HCT116 (cell line): ENCODE data around the gene C1QTNF4. TPM values are rescaled to one million over a fixed set of nuclear protein-coding genes. Genes with fewer than 3 reads are reported as not detected.
"Not testable (repeated sequence)": the region's sequence is repeated elsewhere in the genome, so short reads cannot be mapped to it uniquely, and the experiment has no call there.

ENCODE experiments used
- ATAC-seq: fragments of 200-7000 bp; cut with Tn5 transposase; 2 replicates; pipeline ENCODE4 v1.9.1; 2020; ENCODE audit warnings: mild to moderate bottlenecking, moderate library complexity
- BruUV-seq: library from RNA; stranded (reverse); fragments of 400-500 nt; replicated peaks from 2 replicates; lab custom pipeline; 2021; lab: Mats Ljungman, UMichigan
- CTCF ChIA-PET: fragments of 300-600 bp; sonication (Branson Sonifier 250); formaldehyde crosslinking; loops from one replicate; lab custom pipeline; 2021; ENCODE audit warnings: antibody characterized with exemption; lab: Charles Lee
- POLR2A ChIA-PET: fragments of 300-600, 350-600 bp; sonication (Branson Sonifier 250); formaldehyde crosslinking; loops from one replicate; lab custom pipeline; 2021; ENCODE audit warnings: antibody characterized with exemption; lab: Charles Lee
- RAD21 ChIA-PET, 2 experiments: fragments of 300-600 bp; sonication (Branson Sonifier 250); formaldehyde crosslinking; loops; one replicate each; lab custom pipeline; 2023; ENCODE audit warnings: low total read pairs in 2 of 2; ENCODE audit not compliant: uncharacterized antibody in 2 of 2, unreplicated experiment in 2 of 2, low non-redundant PET in 1 of 2; lab: Charles Lee
- DNase-seq: peaks from one replicate; pipeline ENCODE4 v3.0.0-alpha.2; 2010; ENCODE audit warnings: low read depth, low spot score
- H2AFZ ChIP-seq: fragments of 200-600 bp; shearing (Covaris generic), sonication (generic); 2 replicates; pipeline ENCODE4 v1.6.1; 2017; ENCODE audit warnings: low read depth, mixed run types, mixed read lengths, antibody characterized with exemption, low read length; ENCODE audit not compliant: poor library complexity, severe bottlenecking
- H3K27ac ChIP-seq: 2 replicates; pipeline ENCODE4 v1.5.1; 2012; ENCODE audit warnings: low read depth, low read length
- H3K27me3 ChIP-seq: fragments of 200-600 bp; sonication (generic); 2 replicates; pipeline ENCODE4 v1.6.1; 2016; ENCODE audit warnings: mixed run types, low read length, mixed read lengths; ENCODE audit not compliant: insufficient read depth
- H3K36me3 ChIP-seq, 2 experiments: fragments of 200-500 bp in 1 of 2; fragments of 200-600 bp in 1 of 2; sonication (Bioruptor generic) in 1 of 2; sonication (generic) in 1 of 2; 2 replicates each; pipeline versions ENCODE4 v1.5.1 to v1.6.1; 2014 to 2016; ENCODE audit warnings: low read length in 2 of 2, inconsistent platforms in 1 of 2, mixed read lengths in 1 of 2, mixed run types in 1 of 2; ENCODE audit not compliant: insufficient read depth in 2 of 2, control insufficient read depth in 1 of 2
- H3K4me1 ChIP-seq, 2 experiments: fragments of 200-600 bp in 1 of 2; sonication (generic) in 1 of 2; 2 replicates each; pipeline versions ENCODE4 v1.5.1 to v1.6.1; 2012 to 2017; ENCODE audit warnings: low read length in 2 of 2, inconsistent platforms in 1 of 2, mild to moderate bottlenecking in 1 of 2, mixed read lengths in 1 of 2, mixed run types in 1 of 2, moderate library complexity in 1 of 2; ENCODE audit not compliant: insufficient read depth in 2 of 2, control insufficient read depth in 1 of 2
- H3K4me2 ChIP-seq: fragments of 200-600 bp; sonication (generic); 2 replicates; pipeline ENCODE4 v1.6.1; 2017; ENCODE audit warnings: mixed run types, low read length, mixed read lengths
- H3K4me3 ChIP-seq, 2 experiments: fragments of 200-600 bp in 1 of 2; sonication (generic) in 1 of 2; replicated peaks in 1 of 2; 2 replicates each; pipeline ENCODE4 v1.5.1; 2011 to 2016; ENCODE audit warnings: low read length in 2 of 2, control low read depth in 1 of 2, low read depth in 1 of 2, mild to moderate bottlenecking in 1 of 2, mixed read lengths in 1 of 2, mixed run types in 1 of 2
- H3K79me2 ChIP-seq: fragments of 200-600 bp; sonication (generic); 2 replicates; pipeline ENCODE4 v1.6.1; 2017; ENCODE audit warnings: mild to moderate bottlenecking, mixed run types, low read length, moderate library complexity, mixed read lengths; ENCODE audit not compliant: insufficient read depth
- H3K9ac ChIP-seq: fragments of 200-600 bp; sonication (generic); 2 replicates; pipeline ENCODE4 v1.6.1; 2016; ENCODE audit warnings: low read length, mixed read lengths
- H3K9me2 ChIP-seq: fragments of 200-600 bp; sonication (generic), shearing (Covaris generic); 2 replicates; pipeline ENCODE4 v1.6.1; 2017; ENCODE audit warnings: mixed run types, mild to moderate bottlenecking, moderate library complexity; ENCODE audit not compliant: insufficient read depth
- H3K9me3 ChIP-seq, 2 experiments: fragments of 200-500 bp in 1 of 2; fragments of 200-600 bp in 1 of 2; sonication (Bioruptor generic) in 1 of 2; sonication (generic) in 1 of 2; 2 replicates each; pipeline ENCODE4 v1.6.1; 2014 to 2017; ENCODE audit warnings: low read length in 2 of 2, mixed read lengths in 2 of 2, inconsistent platforms in 1 of 2, low read depth in 1 of 2, mild to moderate bottlenecking in 1 of 2, mixed run types in 1 of 2, moderate library complexity in 1 of 2; ENCODE audit not compliant: control insufficient read depth in 1 of 2, insufficient read depth in 1 of 2
- H4K20me1 ChIP-seq: fragments of 200-600 bp; sonication (generic), shearing (Covaris generic); 2 replicates; pipeline ENCODE4 v1.6.1; 2017; ENCODE audit warnings: mixed run types, mild to moderate bottlenecking, moderate library complexity; ENCODE audit not compliant: insufficient read depth
- EZH2phosphoT487 ChIP-seq: fragments of 200-600 bp; IDR thresholded peaks from 2 replicates; pipeline ENCODE4 v1.6.1; 2018; ENCODE audit warnings: antibody characterized with exemption, borderline replicate concordance
- intact Hi-C: fragments of 100-400 bp; cut with micrococcal nuclease; formaldehyde crosslinking; loops from 2 replicates; pipeline ENCODE4 v1.10.0; 2022
- total RNA-seq: library from RNA; stranded (reverse); gene quantifications from one replicate; pipeline ENCODE4 v1.2.1, GENCODE V29; 2021; ENCODE audit not compliant: unreplicated experiment
- TF ChIP-seq, protein P1 (sequence below): IDR thresholded peaks from 2 replicates; pipeline ENCODE4 v1.6.1; 2012

Gene C1QTNF4
- total RNA-seq, 1 experiment from 2014 or later = 0.34 TPM

DNA sequence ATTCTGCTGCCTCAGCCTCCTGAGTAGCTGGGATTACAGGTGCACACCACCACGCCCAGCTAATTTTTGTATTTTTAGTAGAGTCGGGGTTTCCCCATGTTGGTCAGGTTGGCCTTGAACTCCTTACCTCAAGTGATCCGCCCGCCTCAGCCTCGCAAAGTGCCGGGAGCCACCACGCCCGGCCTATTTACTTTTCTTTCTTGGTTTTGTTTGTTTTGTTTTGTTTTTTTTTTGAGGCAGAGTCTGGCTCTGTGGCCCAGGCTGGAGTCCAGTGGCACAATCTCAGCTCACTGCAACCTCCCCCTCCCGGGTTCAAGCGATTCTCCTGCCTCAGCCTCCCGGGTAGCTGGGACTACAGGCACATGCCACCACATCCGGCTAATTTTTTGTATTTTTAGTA, 37.2 kb downstream of the C1QTNF4 start:
- H3K27me3 ChIP-seq, ATAC-seq, H3K9me3 ChIP-seq, H3K9me2 ChIP-seq, POLR2A ChIA-PET, BruUV-seq, CTCF ChIA-PET, H3K4me3 ChIP-seq, H3K9ac ChIP-seq, H3K27ac ChIP-seq, H3K36me3 ChIP-seq, H4K20me1 ChIP-seq, H3K4me1 ChIP-seq, DNase-seq, H3K4me2 ChIP-seq, H2AFZ ChIP-seq, RAD21 ChIA-PET: not testable (repeated sequence)
- peaks cover 13% of the 10 kb centered on the region for H3K79me2 ChIP-seq
- intact Hi-C loops = loop anchor here (10.0 kb wide), 1 partner anchor 132 kb away; the partner anchor contains the start of gene PSMC3

- DNase-seq (no peak), ATAC-seq (no peak; the same call in 1 of the 2 replicates)
- Histone ChIP-seq H3K9me2 (no peaks in the 10 kb centered on the region), H3K27ac (peak overlapping the region; percentile 93), H3K9me3 (no peaks in the 10 kb centered on the region), H3K4me2 (peak overlapping the region; percentile 98), H4K20me1 (peaks cover 6% of the 10 kb centered on the region; the same call in 1 of the 2 replicates), H3K4me1 (peaks cover 13 to 19% of the 10 kb centered on the region in 2 experiments), H3K27me3 (no peaks in the 10 kb centered on the region), H2AFZ (peak overlapping the region; percentile 97), H3K36me3 (peaks cover 0 to 4% of the 10 kb centered on the region in 2 experiments; a peak in 1 of 4 replicates), H3K4me3 (peak overlapping the region; percentile 40 to 94), H3K79me2 (peaks cover 49% of the 10 kb centered on the region), H3K9ac (peak overlapping the region; percentile 53)
- intact Hi-C loops = loop anchor here (1.0 to 10.0 kb wide), 3 partner anchors 89 to 214 kb away; partner anchors contain the start of genes FNBP4, MTCH2 and PSMC3
- ChIA-PET POLR2A (interaction anchor here (1.6 kb wide), 1 partner anchor 99 kb away, joined by 3 read pairs; no protein-coding TSS in a partner anchor), CTCF (interaction anchor here (0.5 to 2.0 kb wide), 7 partner anchors 9 to 53 kb away, joined by 3 to 9 read pairs (median 3); partner anchors contain the start of gene PTPMT1), RAD21 (interaction anchor here in 1 of 2 experiments (0.7 kb wide), 1 partner anchor 24 kb away, joined by 3 read pairs; no protein-coding TSS in a partner anchor)
- TF ChIP-seq, protein P1, sequence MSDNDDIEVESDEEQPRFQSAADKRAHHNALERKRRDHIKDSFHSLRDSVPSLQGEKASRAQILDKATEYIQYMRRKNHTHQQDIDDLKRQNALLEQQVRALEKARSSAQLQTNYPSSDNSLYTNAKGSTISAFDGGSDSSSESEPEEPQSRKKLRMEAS = peak; percentile 16; the same call in 1 of the 2 replicates
- TF ChIP-seq EZH2phosphoT487 = no peak
- BruUV-seq = no TSS peak
These were observed 40.8 kb downstream of the C1QTNF4 start for GRCh38 chr11:47553406-47553743.
